ENCODE measurements around the gene C11orf42.
"Not testable (repeated sequence)": the region's sequence is repeated elsewhere in the genome, so short reads cannot be mapped to it uniquely, and the experiment has no call there.

C11orf42 gene

GRCh38 chr11:6248248-6248647 is 42.9 kb downstream of the C11orf42 start:
- Histone ChIP-seq H3K27ac (ENCODE audit: extremely low read depth, low read depth, low read length) (no peak overlapping the region), H3K36me3 (ENCODE audit: control insufficient read depth in 2 of 2, insufficient read depth in 1 of 2, low read length in 2 of 2) (no peaks in the 10 kb centered on the region), H3K9me3 (ENCODE audit: control insufficient read depth, insufficient read depth, low read depth, low read length) (no peaks in the 10 kb centered on the region), H3K4me3 (ENCODE audit: low read depth, low read length) (no peak overlapping the region), H3K4me1 (ENCODE audit: control insufficient read depth, insufficient read depth, low read length) (no peaks in the 10 kb centered on the region)
- TF ChIP-seq ZNF768 (tag by site-specific recombination; IDR thresholded peaks at IDR 0.05) (no peak), HOXA7 (CRISPR knock-in tag; IDR thresholded peaks at IDR 0.05; ENCODE audit: borderline replicate concordance) (no peak), KLF9 (tag by site-specific recombination; IDR thresholded peaks at IDR 0.05; ENCODE audit: low read depth) (no peak), GLIS1 (tag by site-specific recombination; IDR thresholded peaks at IDR 0.05) (no peak), PBX3 (CRISPR knock-in tag; IDR thresholded peaks at IDR 0.05) (no peak), BCL11B (tag by site-specific recombination; IDR thresholded peaks at IDR 0.05; ENCODE audit: low read depth) (no peak), ZNF239 (tag by site-specific recombination; IDR thresholded peaks at IDR 0.05) (no peak), ZNF529 (tag by site-specific recombination; IDR thresholded peaks at IDR 0.05; ENCODE audit: insufficient replicate concordance) (no peak), ZNF580 (tag by site-specific recombination; IDR thresholded peaks at IDR 0.05) (no peak), OVOL3 (tag by site-specific recombination; IDR thresholded peaks at IDR 0.05) (no peak), ZNF155 (tag by site-specific recombination; IDR thresholded peaks at IDR 0.05) (no peak), ZNF366 (tag by site-specific recombination; conservative IDR thresholded peaks at IDR 0.05) (no peak), ZBTB8A (tag by site-specific recombination; IDR thresholded peaks at IDR 0.05) (no peak), ZNF777 (tag by site-specific recombination; IDR thresholded peaks at IDR 0.05; ENCODE audit: borderline replicate concordance) (no peak)
- POLR2A ChIA-PET: no interaction called here
- CTCF ChIA-PET: interaction anchor here (0.6 to 6.0 kb wide), 2 partner anchors 28 to 68 kb away, joined by 3 to 113 read pairs; partner anchors contain the start of gene CAVIN3

- ChIA-PET CTCF (interaction anchor here (0.6 to 6.0 kb wide), 5 partner anchors 29 to 114 kb away, joined by 3 to 113 read pairs (median 11); partner anchors contain the start of gene CAVIN3), POLR2A (interaction anchor here (2.5 kb wide), 1 partner anchor 14 kb away, joined by 16 read pairs; the partner anchor contains the start of gene FHIP1B)
- H3K36me3 ChIP-seq (ENCODE audit: control insufficient read depth in 2 of 2, insufficient read depth in 1 of 2, low read length in 2 of 2); H3K27ac ChIP-seq (ENCODE audit: extremely low read depth, low read depth, low read length); H3K4me1 ChIP-seq (ENCODE audit: control insufficient read depth, insufficient read depth, low read length); H3K4me3 ChIP-seq (ENCODE audit: low read depth, low read length); H3K9me3 ChIP-seq (ENCODE audit: control insufficient read depth, insufficient read depth, low read depth, low read length): not testable (repeated sequence)
- TF ChIP-seq ZNF146 (tag by site-specific recombination; IDR thresholded peaks at IDR 0.05): 0 out of 2 replicates have a peak, but pooled peaks have one; percentile 17
Observed at GRCh38 chr11:6248897-6249296, 43.5 kb downstream of the C11orf42 start.

DNA sequence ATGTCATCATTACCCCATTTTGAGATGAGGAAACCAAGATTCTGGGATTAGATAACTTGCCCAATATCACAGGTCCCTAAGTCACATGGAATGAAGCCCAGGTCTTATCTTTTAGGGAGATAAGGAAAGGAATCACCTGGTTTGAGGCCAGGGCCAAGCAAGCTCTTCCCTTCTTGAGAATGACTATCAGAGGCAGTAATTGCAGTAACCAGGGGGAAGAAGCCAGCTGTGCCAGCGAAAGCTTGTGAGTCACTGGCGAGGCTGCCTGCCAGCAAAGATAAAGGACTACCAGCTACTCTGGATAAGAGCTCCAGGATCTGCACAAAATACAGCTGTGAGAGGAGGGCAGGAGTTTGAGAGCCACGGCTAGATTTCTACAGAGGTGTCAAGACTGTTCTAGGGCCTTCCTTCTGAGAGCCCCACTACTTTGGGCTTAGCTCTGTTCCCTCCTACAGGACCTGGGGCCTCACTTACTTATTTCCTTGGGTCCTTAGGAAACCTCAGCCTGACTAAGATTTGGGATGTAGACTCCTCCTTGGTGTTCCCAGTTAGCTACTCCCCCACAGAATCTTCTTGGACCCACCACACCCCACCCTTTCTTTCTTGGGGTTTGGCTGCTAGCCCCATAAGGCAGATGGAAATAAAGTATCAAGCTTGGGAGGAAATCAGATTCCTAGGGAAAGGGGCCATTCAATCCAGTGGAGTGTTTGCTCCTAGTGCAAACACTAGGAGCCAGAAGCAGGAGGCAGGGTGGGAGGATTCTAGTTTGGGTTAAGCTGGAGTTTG is 44.6 kb downstream of the C11orf42 start:
- ChIA-PET POLR2A (interaction anchor here (2.5 kb wide), 1 partner anchor 15 kb away, joined by 16 read pairs; the partner anchor contains the start of gene FHIP1B), CTCF (interaction anchor here (0.6 to 6.0 kb wide), 19 partner anchors 9 to 240 kb away, joined by 3 to 113 read pairs (median 7); partner anchors contain the start of genes CAVIN3, CCKBR and CNGA4)
- Histone ChIP-seq H3K27ac (ENCODE audit: extremely low read depth, low read depth, low read length) (no peak overlapping the region), H3K36me3 (ENCODE audit: control insufficient read depth in 2 of 2, insufficient read depth in 1 of 2, low read length in 2 of 2) (no peaks in the 10 kb centered on the region), H3K4me1 (ENCODE audit: control insufficient read depth, insufficient read depth, low read length) (no peaks in the 10 kb centered on the region), H3K4me3 (ENCODE audit: low read depth, low read length) (no peak overlapping the region), H3K9me3 (ENCODE audit: control insufficient read depth, insufficient read depth, low read depth, low read length) (no peaks in the 10 kb centered on the region)
- TF ChIP-seq ZNF416 (tag by site-specific recombination; IDR thresholded peaks at IDR 0.05) (no peak), PRDM10 (tag by site-specific recombination; IDR thresholded peaks at IDR 0.05) (peak; percentile 47), ZNF335 (tag by site-specific recombination; conservative IDR thresholded peaks at IDR 0.05) (peak; percentile 65), ZNF175 (tag by site-specific recombination; IDR thresholded peaks at IDR 0.05) (no peak), ZNF391 (tag by site-specific recombination; IDR thresholded peaks at IDR 0.05; ENCODE audit: borderline replicate concordance, low read depth) (no peak), PRDM1 (tag by site-specific recombination; IDR thresholded peaks at IDR 0.05) (0 out of 2 replicates have a peak, but pooled peaks have one; percentile 16)

Measured in HEK293 (cell line).